Stimulated activated CD8-positive, alpha-beta memory T cell treated with anti-CD3 and anti-CD28 coated beads, Interleukin-7, amount 100 ng/mL, for 24 hours (primary cell): ENCODE measurements around the gene METTL2B.
A peak's percentile ranks its signal among the peaks of the same experiment; 100 is the strongest.
"Not testable (repeated sequence)": the region's sequence is repeated elsewhere in the genome, so short reads cannot be mapped to it uniquely, and the experiment has no call there.

Experiments
- DNase-seq: peaks from one replicate; pipeline ENCODE4 v3.0.0-alpha.2; 2020; ENCODE audit warnings: low read depth

The METTL2B gene

DNA sequence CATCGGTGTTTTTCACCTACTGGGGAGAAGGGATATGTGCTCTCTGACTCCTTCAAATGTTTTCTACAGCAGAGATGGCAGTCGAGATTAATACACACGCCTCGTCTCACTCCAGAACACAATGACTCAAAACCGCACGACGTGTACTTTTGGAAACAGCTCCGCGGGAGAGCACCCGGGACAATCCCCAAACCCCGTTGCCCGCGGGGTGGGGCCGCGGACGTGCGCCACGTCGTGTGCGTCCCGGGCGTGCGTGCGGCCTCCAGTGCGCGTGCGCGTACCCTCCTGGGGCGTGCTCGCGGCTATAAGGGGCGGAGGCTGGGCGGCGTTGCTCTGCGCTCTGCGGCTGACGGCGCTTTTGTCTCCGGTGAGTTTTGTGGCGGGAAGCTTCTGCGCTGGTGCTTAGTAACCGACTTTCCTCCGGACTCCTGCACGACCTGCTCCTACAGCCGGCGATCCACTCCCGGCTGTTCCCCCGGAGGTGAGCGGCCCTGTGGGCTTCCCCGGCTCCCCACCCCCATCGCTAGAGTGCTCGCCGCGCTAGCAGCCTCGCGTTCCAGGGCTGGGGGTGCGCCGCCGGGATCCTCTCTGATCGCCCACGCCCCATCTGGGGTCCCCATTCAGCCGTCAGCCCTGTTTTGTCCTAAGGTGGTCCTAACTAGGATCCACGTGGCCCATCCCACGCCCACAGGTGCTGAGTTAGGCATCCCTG lies 20.8 kb upstream of the METTL2B start, which contains the start of gene HILPDA:
Gene HILPDA (plus strand): TSS at position 336 of the 712 bp plus-strand sequence. CDS start 1,391 bp downstream, outside the sequence.
- peak; percentile 83 for DNase-seq

DNA sequence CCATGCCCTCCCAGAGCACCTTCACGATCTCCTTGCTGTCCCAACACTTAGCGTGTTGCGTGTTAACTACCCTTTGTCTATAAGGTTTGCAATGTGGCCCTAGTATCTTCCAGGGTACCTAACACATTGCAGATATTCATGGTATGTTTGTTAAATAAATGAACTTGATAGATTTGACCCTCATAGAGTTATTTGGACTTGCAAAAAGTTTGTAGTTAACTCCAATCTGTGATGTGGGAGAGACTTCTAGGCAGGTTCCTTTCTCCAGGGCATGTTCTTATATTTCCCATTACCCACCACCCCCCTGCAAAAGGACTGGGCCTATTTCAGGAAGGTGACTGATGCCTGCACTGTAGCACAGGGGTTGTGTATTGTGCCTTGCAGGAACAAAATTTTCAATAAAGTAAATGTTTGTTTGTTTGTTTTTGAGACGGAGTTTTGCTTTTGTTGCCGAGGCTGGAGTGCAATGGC lies 20.3 kb upstream of the METTL2B start:
- DNase-seq, result no peak

DNA sequence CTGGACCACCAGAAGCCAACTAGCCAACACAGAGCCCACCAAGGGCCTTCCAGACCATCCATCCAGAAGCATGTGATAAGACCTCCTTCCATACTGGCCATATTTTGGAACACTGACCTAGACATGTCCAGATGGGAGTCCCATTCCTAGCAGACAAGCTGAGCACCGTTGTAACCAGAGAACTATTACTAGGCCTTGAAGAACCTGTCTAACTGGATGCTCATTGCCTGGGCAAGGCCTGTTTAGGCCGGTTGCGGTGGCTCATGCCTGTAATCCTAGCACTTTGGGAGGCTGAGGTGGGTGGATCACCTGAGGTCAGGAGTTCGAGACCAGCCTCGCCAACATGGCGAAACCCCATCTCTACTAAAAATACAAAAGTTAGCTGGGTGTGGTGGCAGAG lies 19.2 kb upstream of the METTL2B start:
- DNase-seq, result not testable (repeated sequence)

DNA sequence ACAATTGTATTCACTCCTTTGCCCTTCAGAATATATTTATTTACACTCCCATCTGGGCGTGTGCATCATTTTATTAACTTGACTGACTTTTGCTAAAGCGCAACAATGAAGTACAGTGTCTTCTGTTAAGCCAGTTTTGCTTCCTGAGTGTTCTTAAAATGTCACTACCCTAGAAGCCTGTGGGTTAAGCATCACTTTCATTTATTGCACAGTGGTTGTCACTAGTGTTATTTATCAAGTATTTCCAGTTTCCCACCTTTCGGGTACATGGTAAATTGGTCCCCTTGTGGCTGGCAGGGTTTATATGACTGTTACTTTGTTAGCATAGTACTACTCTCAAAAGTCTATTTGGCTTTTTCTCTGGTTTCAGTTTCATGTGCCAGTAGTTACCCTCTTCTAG lies 17.6 kb upstream of the METTL2B start:
- no peak for DNase-seq

DNA sequence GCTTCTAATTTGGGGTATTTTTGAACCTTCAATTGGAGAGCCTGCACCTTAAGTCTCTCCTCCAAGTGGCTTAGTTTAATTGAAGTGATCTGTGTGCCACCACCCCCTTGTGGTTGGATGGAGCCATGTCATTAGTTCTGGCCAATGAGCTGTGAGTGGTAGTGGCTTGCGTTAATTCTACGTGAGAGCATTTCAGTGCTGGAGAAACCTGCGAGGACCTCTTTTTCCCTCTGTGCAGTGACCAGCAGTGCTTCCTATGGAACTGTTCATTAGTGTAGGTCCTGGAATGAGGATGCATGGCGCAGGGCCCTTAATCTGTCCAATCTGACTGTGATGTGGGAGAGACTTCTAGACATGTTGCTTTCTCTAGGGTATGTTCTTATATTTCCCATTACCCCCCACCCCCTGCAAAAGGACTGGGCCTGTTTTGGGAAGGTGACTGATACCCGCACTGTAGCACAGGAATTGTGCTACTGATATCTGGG lies 17.1 kb upstream of the METTL2B start:
- no peak for DNase-seq

DNA sequence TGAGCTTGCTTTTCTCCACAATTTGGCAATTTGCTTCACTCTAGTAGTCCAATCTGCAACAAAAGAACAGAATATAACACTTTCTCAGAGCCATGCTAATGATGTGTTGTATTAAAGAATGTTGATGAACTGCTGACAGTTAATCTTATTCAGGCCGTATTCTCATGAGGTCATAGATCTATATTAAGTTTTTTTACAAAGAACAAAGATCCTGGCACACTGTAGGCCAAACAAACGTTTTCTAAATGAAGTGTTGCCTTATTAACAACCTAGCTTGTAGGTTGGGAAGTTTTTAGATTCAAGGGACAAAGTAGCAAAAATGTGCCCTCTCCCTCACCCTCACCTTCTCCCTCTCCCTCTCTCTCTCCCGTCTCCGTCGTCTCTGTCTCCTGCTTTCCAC lies 14.1 kb upstream of the METTL2B start:
- DNase-seq, result no peak

DNA sequence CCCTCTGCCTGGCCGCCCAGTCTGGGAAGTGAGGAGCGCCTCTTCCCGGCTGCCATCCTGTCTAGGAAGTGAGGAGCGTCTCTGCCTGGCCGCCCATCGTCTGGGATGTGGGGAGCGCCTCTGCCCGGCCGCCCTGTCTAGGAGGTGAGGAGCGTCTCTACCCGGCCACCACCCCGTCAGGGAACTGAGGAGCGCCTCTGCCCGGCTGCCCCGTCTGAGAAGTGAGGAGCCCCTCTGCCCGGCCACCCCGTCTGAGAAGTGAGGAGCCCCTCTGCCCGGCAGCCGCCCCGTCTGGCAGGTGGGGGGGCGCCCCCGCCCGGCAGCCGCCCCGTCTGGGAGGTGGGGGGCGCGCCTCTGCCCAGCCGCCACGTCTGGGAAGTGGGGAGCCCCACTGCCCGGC lies 13.2 kb upstream of the METTL2B start:
- not testable (repeated sequence) for DNase-seq

DNA sequence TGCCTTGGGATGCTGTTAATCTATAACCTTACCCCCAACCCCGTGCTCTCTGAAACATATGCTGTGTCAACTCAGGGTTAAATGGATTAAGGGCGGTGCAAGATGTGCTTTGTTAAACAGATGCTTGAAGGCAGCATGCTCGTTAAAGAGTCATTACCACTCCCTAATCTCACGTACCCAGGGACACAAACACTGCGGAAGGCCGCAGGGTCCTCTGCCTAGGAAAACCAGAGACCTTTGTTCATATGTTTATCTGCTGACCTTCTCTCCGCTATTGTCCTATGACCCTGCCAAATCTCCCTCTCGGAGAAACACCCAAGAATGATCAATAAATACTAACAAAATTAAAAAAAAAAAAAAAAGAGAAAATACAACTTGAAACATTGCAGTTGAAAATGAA lies 12.6 kb upstream of the METTL2B start:
- not testable (repeated sequence) for DNase-seq

DNA sequence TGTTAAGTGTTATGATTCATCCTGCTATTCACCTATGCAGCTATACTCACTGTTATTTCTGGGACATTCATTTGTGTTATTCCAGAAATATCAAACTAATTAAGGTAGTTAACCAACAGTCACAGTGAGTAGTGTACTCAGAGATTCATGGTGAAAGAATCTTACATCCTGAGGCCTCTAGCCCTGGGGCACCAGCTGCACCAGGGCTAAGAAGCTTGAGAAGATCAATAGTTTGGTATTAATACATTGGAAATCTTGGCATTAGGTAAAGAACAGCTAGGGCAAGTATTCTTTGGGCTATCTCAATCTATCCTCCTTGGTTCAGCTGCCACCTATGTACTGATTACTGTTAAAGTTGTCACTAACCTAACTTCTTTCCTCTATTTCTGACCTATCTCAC lies 9.7 kb upstream of the METTL2B start:
- not testable (repeated sequence) for DNase-seq

DNA sequence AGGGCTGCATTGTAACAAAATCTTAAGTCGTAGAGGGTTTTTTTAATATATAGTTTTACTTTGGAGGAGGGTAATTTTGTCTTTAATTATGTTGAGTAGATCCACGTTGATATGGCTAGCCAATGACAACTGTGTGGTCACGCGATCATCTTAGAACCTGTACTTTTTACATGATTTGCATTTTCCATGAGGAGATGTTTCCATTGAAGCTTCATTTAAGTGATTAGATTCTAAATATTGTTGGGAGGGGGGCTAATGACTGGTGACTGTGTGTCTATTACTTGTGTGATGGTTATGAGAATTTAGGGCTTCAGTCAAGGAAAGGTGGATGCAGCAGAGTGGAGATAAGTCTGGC lies 765 bp downstream of the METTL2B start:
- not testable (repeated sequence) for DNase-seq

DNA sequence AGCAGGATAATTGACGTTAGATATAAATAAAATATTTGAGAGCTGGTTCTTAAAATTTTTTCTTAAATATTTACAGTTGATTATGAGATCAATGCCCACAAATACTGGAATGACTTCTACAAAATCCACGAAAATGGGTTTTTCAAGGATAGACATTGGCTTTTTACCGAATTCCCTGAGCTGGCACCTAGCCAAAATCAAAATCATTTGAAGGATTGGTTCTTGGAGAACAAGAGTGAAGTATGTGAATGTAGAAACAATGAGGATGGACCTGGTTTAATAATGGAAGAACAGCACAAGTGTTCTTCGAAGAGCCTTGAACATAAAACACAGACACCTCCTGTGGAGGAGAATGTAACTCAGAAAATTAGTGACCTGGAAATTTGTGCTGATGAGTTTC lies 2.5 kb downstream of the METTL2B start:
- not testable (repeated sequence) for DNase-seq

DNA sequence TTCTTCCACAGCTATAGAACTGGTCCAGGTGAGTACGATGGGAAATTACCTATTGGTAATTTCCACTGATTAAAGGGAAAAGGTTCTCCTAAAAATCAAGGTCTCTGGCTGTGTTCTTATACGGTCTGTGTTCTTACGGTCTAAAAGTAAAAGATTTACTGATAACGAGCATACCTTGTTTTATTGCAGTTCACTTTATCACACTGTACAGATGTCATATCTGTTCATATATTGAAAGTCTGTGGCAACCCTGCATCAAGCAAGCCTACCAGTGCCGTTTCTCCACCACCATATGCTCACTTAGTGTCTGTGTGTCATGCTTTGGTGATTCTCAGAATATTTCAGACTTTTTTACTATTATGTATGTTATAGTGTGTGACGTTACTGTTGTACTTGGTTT lies 11.6 kb downstream of the METTL2B start:
- DNase-seq, result not testable (repeated sequence)

DNA sequence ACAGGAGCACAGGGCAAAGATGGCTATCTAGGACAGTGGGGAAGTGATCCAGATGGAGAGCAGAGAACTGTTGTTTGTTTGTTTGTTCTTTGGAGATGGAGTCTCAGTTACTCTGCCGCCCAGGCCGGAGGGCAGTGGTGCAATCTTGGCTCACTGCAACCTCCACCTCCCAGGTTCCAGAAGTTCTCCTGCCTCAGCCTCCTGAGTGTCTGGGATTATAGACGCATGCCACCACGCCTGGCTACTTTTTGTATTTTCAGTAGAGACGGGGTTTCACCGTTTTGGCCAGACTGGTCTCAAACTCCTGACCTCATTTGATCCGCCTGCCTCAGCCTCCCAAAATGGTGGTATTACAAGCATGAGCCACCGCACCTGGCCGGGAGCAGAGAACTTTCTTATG lies 20.9 kb downstream of the METTL2B start:
- DNase-seq, result no peak

DNA sequence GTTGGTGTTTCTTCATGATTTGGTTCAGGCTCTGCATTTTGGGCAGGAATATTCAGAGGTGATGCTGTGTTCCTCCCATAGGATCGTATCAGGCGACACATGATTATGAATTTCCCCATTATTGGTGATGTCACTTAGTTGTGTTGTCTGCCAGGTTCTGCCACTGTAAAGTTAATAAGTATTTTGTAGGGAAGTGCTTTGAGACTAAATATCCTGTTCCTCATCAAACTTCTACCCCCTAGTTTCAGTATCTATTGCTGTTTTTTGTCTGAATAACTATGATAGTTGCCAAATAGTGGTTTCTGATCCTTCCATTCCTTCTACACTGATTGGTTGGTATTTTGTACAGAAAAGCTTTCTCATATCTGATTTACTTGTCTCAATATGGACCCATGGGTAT lies 28.9 kb downstream of the METTL2B start:
- DNase-seq, result not testable (repeated sequence)

DNA sequence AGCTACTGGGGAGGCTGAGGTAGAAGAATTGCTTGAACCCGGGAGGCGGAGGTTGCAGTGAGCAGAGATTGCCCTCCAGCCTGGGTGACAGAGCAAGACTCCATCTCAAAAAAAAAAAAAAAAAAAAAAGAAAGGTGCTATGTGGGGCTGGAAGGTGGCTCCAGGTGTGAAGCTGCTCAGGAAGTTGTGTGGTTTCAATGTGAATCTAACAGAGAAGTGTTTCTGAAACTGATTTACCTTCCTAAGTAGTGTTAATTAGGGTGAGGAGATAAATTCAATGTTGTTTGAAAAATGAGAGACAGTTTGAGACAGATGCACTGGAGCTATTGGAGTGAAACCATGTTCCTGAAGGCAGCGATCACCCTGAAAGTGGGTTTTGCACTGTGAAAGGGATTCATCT lies 30.3 kb downstream of the METTL2B start:
- DNase-seq, result not testable (repeated sequence)

DNA sequence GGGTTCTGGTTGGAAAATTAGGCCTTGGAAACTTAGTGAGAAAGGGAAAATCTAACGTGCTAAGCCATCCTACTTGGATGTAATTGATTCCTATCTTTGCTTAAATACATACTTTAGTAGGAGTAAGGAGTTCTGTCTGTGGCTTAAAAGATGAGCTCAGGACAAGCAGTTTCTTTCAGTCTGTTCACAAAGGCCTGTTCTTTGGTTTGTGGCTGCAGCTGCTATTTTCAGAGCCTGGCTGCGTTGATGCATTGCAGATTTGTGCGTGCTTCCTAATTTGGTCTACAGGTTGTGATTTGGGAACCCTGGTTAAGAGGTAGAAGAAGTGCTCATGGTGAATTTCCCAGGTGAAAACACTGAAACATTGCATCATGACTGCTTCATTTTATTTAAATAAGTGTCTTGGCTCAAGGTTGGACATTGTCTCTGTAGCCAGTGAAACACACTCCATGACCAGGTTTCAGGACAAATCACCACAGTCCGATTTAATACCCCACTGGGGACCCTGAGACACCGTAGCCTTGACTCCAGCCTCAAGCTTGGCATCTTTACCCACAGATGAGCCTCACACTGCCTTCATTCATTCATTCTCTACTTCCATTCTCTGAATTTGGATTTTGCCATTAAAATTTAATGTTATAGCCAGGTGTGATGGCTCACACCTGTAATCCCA lies 30.9 kb downstream of the METTL2B start:
- not testable (repeated sequence) for DNase-seq

DNA sequence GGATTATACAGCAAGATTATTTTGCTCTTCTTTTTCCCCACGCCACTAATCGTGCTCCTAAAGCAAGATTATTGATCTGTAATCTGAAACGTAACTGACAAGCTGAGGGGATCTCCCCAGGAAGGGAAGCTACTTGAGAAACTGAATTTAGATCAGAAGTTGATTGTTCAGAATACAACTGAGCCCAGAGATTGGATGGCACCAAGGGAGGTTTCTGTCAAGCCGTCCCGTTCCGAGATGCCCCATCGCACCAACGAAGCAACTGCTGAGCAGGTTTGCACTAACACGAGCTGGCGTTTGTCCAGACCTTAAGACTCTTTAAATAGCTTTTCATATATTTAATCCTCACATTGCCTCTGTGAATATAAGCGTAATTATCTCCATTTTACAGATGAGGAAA lies 35.1 kb downstream of the METTL2B start:
- DNase-seq, result not testable (repeated sequence)

DNA sequence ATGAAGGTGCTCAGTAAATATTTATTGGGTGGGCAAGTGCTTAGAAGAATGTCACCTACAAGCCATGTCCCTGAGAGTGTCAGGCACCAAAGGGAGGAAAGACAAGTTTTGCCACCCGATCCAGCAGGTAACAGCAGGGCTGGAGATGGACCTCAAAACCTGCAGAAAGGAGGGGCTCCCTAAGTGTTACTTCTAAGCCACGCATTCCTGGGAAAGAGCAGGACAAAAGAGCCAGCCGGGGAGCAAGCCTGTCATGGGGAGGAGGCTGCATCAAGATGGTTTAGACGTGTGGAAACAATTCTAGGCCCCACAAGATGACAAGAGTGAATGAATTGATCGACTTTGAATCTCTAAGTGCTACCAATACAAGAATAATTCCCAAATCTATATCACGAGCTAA lies 38.7 kb downstream of the METTL2B start:
- DNase-seq, result not testable (repeated sequence)

DNA sequence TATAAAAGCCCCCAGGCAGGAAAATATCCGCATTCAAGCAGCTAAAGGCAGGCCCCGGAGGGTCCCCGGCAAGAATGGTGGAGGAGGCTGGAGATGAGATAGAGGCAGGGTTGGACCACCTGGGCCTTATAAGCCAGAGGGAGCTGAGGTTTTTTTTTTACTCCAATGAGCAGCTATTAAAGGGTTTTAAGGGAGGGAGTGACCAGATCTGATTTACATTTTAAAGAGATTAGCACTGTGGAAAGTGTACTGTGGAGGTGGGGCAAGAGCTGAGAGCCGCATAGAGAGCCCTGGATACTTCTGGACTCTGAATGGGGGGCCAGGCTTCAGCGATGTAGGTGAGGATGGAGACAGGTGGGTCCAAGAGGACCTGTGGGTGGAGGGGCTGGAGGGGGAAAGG lies 40.5 kb downstream of the METTL2B start:
- DNase-seq, result not testable (repeated sequence)

DNA sequence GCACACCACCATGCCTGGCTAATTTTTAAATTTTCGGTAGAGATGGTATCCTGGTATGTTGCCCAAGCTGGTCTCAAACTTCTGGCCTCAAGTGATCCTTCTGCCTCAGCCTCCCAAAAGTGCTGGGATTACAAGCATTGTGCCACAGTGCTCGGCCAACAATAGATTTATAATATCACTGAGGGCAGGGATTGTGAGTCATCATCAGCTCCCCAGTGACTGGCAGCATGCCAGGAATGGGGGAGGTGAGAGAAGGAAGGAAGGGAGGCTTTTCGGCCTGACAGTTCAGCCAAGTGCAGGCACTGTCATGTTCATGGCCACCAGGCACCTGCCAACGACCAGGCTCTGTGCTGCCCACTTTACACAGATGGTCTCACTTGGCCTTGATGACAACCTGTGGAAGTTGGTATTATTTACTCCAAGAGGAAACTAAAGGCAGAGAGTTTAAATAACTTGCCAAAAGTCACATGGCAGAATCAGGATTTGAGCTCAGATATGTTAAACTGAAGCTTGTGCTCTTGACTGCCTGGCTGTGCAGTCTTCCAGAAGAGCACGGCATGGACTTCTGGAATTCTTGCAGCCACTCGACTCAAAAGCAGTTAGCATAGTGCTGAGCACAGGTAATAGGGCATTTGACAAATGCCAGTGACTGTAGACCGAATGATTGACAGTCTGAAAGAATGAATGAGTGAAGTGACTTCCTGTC lies 46.8 kb downstream of the METTL2B start:
- peak; percentile 56 for DNase-seq

DNA sequence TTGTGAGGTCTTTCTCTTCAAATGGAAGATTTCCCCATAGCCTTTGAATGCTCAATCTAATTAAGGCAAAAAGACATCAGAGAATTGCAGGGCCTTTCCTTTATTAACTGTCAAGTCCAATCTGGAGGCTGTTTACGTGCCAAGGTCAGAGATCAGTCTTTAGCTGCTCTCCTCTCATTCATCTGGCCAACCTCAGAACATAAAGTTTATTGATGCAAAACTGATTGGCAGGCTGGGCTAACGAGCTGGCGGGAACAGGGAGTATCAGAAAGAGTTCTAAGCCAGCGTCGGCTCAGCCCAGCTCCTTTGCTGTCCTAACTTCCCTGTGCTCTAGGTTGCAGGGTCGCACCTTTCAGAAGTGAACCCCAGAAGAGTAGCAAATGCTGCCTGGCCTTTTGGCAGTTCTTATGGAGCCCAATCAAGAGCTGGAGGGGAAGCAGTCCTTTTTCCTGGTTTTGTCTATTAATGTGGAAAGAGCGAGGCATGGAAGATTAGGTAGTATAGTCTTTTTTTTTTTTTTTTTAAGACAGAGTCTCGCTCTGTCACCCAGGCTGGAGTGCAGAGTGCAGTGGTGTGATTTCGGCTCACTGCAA lies 47.5 kb downstream of the METTL2B start:
- DNase-seq, result not testable (repeated sequence)

DNA sequence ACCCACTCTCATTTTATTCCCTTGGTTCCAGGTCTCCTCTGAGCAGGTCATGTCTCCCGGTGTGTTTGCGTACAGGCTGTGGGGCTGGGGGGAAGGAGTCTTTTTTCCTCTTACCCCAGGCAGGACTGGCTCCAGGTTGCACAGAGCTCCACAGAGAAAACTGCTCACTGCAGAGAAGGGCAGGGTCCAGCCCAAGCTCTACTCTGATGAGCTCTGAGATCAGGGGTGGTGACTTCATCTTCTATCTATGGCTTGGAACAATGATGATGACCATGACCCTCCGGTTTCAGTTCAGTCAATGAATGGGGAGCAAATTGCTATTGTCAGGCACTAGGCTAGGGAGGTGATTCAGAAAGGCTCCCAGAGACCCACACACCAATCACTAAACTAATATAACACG lies 49.0 kb downstream of the METTL2B start:
- DNase-seq, result not testable (repeated sequence)
